Mucosa of descending colon (tissue), 3 donors: ENCODE data around the gene SNX22. TPM values are rescaled to one million over a fixed set of nuclear protein-coding genes. Genes with fewer than 3 reads are reported as not detected.

ENCODE experiments used
- ATAC-seq: fragments of 200-7000 bp; cut with Tn5 transposase; one replicate; pipeline ENCODE4 v1.9.1; 2020; ENCODE audit warnings: mild to moderate bottlenecking, moderate library complexity
- DNase-seq, 3 donors: peaks; one replicate each; pipeline ENCODE4 v3.0.0-alpha.2; 2020
- H3K36me3 ChIP-seq: fragments of 200-600 bp; one replicate; pipeline ENCODE4 v1.8.0; 2021; ENCODE audit warnings: low read depth, mild to moderate bottlenecking
- H3K4me1 ChIP-seq: fragments of 200-600 bp; one replicate; pipeline ENCODE4 v1.8.0; 2021; ENCODE audit warnings: low read depth, mild to moderate bottlenecking
- H3K4me3 ChIP-seq: fragments of 200-600 bp; one replicate; pipeline ENCODE4 v1.8.0; 2021; ENCODE audit warnings: mild to moderate bottlenecking
- H3K9me3 ChIP-seq: fragments of 200-600 bp; one replicate; pipeline ENCODE4 v1.8.0; 2021; ENCODE audit warnings: mild to moderate bottlenecking
- CTCF ChIP-seq: fragments of 200-600 bp; IDR thresholded peaks from one replicate; pipeline ENCODE4 v1.8.0; 2022; ENCODE audit warnings: antibody characterized with exemption, mild to moderate bottlenecking
- intact Hi-C, 2 donors: fragments of 100-400 bp; cut with DNase I in 1 of 2; cut with micrococcal nuclease in 1 of 2; formaldehyde crosslinking; loops; one replicate each; pipeline versions ENCODE4 v1.11.0 to v1.11.1; 2022; cut with DNase I, micrococcal nuclease
- total RNA-seq, 3 donors: library from RNA; stranded (reverse); fragmentation: NEBNext Ultra II Directional in 2 of 3; extraction: Animal tissue kit (Norgen Biotek cat#: 25700) in 2 of 3; gene quantifications; one replicate each; pipeline versions ENCODE4 v1.2.1 to v1.2.4, GENCODE V29; 2021 to 2023
- donor health status: DM: no; HTN: no; CAD: no; lungs with moderate emphysema.
- donor health status: DM: no; HTN: no; CAD: no.
- donor health status: DM: no; HTN: yes; CAD: no.

Gene SNX22
- total RNA-seq, 3 donors from 2014 or later = 0.29 to 0.35 (median 0.29) TPM

GRCh38 chr15:64144565-64145281, 6.8 kb upstream of the SNX22 start:
- ATAC-seq = peak; percentile 35

GRCh38 chr15:64146041-64146440, 5.5 kb upstream of the SNX22 start:
- no peak overlapping the region for H3K4me3 ChIP-seq
- no peak for ATAC-seq
- intact Hi-C loops = no loop called here
- TF ChIP-seq CTCF = no peak
- no peaks in the 10 kb centered on the region for H3K36me3 ChIP-seq
- DNase-seq = no peak
- peaks cover 2% of the 10 kb centered on the region for H3K4me1 ChIP-seq
- no peaks in the 10 kb centered on the region for H3K9me3 ChIP-seq

More at GRCh38 chr15:64144565-64145281, 6.8 kb upstream of the SNX22 start:
- H3K36me3 ChIP-seq = no peaks in the 10 kb centered on the region
- TF ChIP-seq CTCF = no peak
- H3K4me3 ChIP-seq = no peak overlapping the region
- H3K9me3 ChIP-seq = no peaks in the 10 kb centered on the region
- DNase-seq = no peak
- H3K4me1 ChIP-seq = no peaks in the 10 kb centered on the region
- intact Hi-C loops = no loop called here

- intact Hi-C loops = no loop called here
- no peak for ATAC-seq
- Histone ChIP-seq H3K36me3 (no peaks in the 10 kb centered on the region), H3K4me3 (no peak overlapping the region), H3K4me1 (peaks cover 7% of the 10 kb centered on the region), H3K9me3 (no peaks in the 10 kb centered on the region)
- no peak for DNase-seq
- no peak for TF ChIP-seq CTCF
These were observed 5.0 kb upstream of the SNX22 start for GRCh38 chr15:64146520-64146884.

- H3K36me3 ChIP-seq = no peaks in the 10 kb centered on the region
- no peak overlapping the region for H3K4me3 ChIP-seq
- ATAC-seq (no peak), DNase-seq (no peak)
- no peaks in the 10 kb centered on the region for H3K9me3 ChIP-seq
- peaks cover 13% of the 10 kb centered on the region for H3K4me1 ChIP-seq
- intact Hi-C loops = no loop called here
- TF ChIP-seq CTCF = no peak
These were observed 4.4 kb upstream of the SNX22 start for GRCh38 chr15:64146885-64147681.

GRCh38 chr15:64148168-64148567, 3.4 kb upstream of the SNX22 start:
- DNase-seq (no peak), ATAC-seq (no peak)
- no peaks in the 10 kb centered on the region for H3K36me3 ChIP-seq
- intact Hi-C loops = no loop called here
- no peak for TF ChIP-seq CTCF
- H3K4me1 ChIP-seq = peaks cover 23% of the 10 kb centered on the region
- H3K9me3 ChIP-seq = no peaks in the 10 kb centered on the region
- H3K4me3 ChIP-seq = no peak overlapping the region
